WTC11 (cell line): ENCODE measurements around the gene PABPN1L. TPM values are rescaled to one million over a fixed set of nuclear protein-coding genes. Genes with fewer than 3 reads are reported as not detected.

Experiments used
- ATAC-seq: fragments of 200-7000 bp; cut with Tn5 transposase; 2 replicates; pipeline ENCODE4 v1.10.0; 2021; ENCODE audit warnings: mild to moderate bottlenecking, moderate library complexity
- CTCF ChIA-PET: fragments of 300-600 bp; sonication (Branson Sonifier 250); formaldehyde crosslinking; loops from one replicate; lab custom pipeline; 2021; ENCODE audit warnings: antibody characterized with exemption; lab: Charles Lee
- POLR2A ChIA-PET: fragments of 350-600 bp; sonication (Branson Sonifier 250); formaldehyde crosslinking; loops from one replicate; lab custom pipeline; 2021; ENCODE audit warnings: antibody characterized with exemption; lab: Charles Lee
- DNase-seq: peaks from one replicate; pipeline ENCODE4 v3.0.0; 2021; ENCODE audit warnings: low spot score
- H3K27ac Mint-ChIP-seq: 2 replicates; pipeline ENCODE4 v1.8.0; 2021; ENCODE audit warnings: mixed read lengths
- H3K27me3 Mint-ChIP-seq: 2 replicates; pipeline ENCODE4 v1.8.0; 2021; ENCODE audit warnings: low read depth, mild to moderate bottlenecking, moderate library complexity, mixed read lengths
- H3K36me3 Mint-ChIP-seq: 2 replicates; pipeline ENCODE4 v1.8.0; 2021; ENCODE audit warnings: mixed read lengths
- H3K4me1 Mint-ChIP-seq: 2 replicates; pipeline ENCODE4 v1.8.0; 2022; ENCODE audit warnings: mixed read lengths
- H3K4me3 Mint-ChIP-seq: 2 replicates; pipeline ENCODE4 v1.8.0; 2021; ENCODE audit warnings: mild to moderate bottlenecking, moderate library complexity, mixed read lengths
- H3K9me3 Mint-ChIP-seq: 2 replicates; pipeline ENCODE4 v1.8.0; 2021; ENCODE audit warnings: mixed read lengths
- ATF6 ChIP-seq: sonication (generic); formaldehyde crosslinking; IDR thresholded peaks from 2 replicates; pipeline ENCODE4 v1.8.1; 2023; ENCODE audit warnings: mild to moderate bottlenecking, missing genetic modification reagents
- CBFB ChIP-seq: sonication (generic); formaldehyde crosslinking; IDR thresholded peaks from 2 replicates; pipeline ENCODE4 v1.8.1; 2022; ENCODE audit warnings: mild to moderate bottlenecking, low read depth, missing genetic modification reagents
- GRHL2 ChIP-seq: fragments of 250-450 bp; sonication (Bioruptor Pico); IDR thresholded peaks from 2 replicates; pipeline ENCODE4 v1.8.0; 2022; ENCODE audit warnings: mild to moderate bottlenecking, moderate library complexity; ENCODE audit not compliant: insufficient replicate concordance, severe bottlenecking
- HMGXB4 ChIP-seq: sonication (generic); formaldehyde crosslinking; IDR thresholded peaks from 2 replicates; pipeline ENCODE4 v1.8.1; 2023; ENCODE audit warnings: mild to moderate bottlenecking, moderate library complexity, missing genetic modification reagents
- IRF2 ChIP-seq: sonication (generic); formaldehyde crosslinking; IDR thresholded peaks from 2 replicates; pipeline ENCODE4 v1.8.0; 2022; ENCODE audit warnings: low read depth, missing genetic modification reagents, borderline replicate concordance
- NFATC4 ChIP-seq: fragments of 250-450 bp; sonication (Bioruptor Pico); IDR thresholded peaks from 2 replicates; pipeline ENCODE4 v1.9.0; 2021; ENCODE audit warnings: mild to moderate bottlenecking
- NR1H2 ChIP-seq: sonication (generic); formaldehyde crosslinking; IDR thresholded peaks from 2 replicates; pipeline ENCODE4 v1.9.0; 2021; ENCODE audit warnings: mild to moderate bottlenecking, moderate library complexity, missing genetic modification reagents
- SOX15 ChIP-seq: fragments of 250-450 bp; sonication (Bioruptor Pico); IDR thresholded peaks from 2 replicates; pipeline ENCODE4 v1.9.0; 2021; ENCODE audit warnings: mild to moderate bottlenecking
- TEAD1 ChIP-seq: sonication (generic); formaldehyde crosslinking; IDR thresholded peaks from 2 replicates; pipeline ENCODE4 v1.8.0; 2022; ENCODE audit warnings: mild to moderate bottlenecking, missing genetic modification reagents
- USF1 ChIP-seq: sonication (generic); formaldehyde crosslinking; IDR thresholded peaks from 2 replicates; pipeline ENCODE4 v1.8.0; 2022; ENCODE audit warnings: mild to moderate bottlenecking, missing genetic modification reagents
- ZNF121 ChIP-seq: sonication (generic); formaldehyde crosslinking; IDR thresholded peaks from 2 replicates; pipeline ENCODE4 v1.8.0; 2023; ENCODE audit warnings: missing genetic modification reagents
- ZNF416 ChIP-seq: fragments of 250-450 bp; sonication (Bioruptor Pico); IDR thresholded peaks from 2 replicates; pipeline ENCODE4 v1.9.0; 2021; ENCODE audit warnings: mild to moderate bottlenecking, inconsistent platforms
- total RNA-seq: library from RNA; stranded (reverse); gene quantifications from 3 replicates; pipeline ENCODE4 v1.2.3, GENCODE V29; 2021
- TF ChIP-seq, protein P1 (sequence below): sonication (generic); formaldehyde crosslinking; IDR thresholded peaks from 2 replicates; pipeline ENCODE4 v1.8.1; 2022; ENCODE audit warnings: mild to moderate bottlenecking, missing genetic modification reagents, moderate library complexity, borderline replicate concordance
- TF ChIP-seq, protein P2 (sequence below): sonication (generic); formaldehyde crosslinking; IDR thresholded peaks from 2 replicates; pipeline ENCODE4 v1.8.1; 2022; ENCODE audit warnings: low read depth, missing genetic modification reagents, borderline replicate concordance
- TF ChIP-seq, protein P3 (sequence below): fragments of 250-450 bp; sonication (Bioruptor Pico); IDR thresholded peaks from 2 replicates; pipeline ENCODE4 v1.9.0; 2021; ENCODE audit warnings: mild to moderate bottlenecking
- TF ChIP-seq, protein P4 (sequence below): sonication (generic); formaldehyde crosslinking; IDR thresholded peaks from 2 replicates; pipeline ENCODE4 v1.8.1; 2022; ENCODE audit warnings: mild to moderate bottlenecking, moderate library complexity, missing genetic modification reagents
- TF ChIP-seq, protein P5 (sequence below): sonication (generic); formaldehyde crosslinking; IDR thresholded peaks from 2 replicates; pipeline ENCODE4 v1.8.1; 2022; ENCODE audit warnings: low read depth, mild to moderate bottlenecking, moderate library complexity, missing genetic modification reagents, borderline replicate concordance

Gene PABPN1L
- total RNA-seq, 1 experiment from 2014 or later: not detected

DNA sequence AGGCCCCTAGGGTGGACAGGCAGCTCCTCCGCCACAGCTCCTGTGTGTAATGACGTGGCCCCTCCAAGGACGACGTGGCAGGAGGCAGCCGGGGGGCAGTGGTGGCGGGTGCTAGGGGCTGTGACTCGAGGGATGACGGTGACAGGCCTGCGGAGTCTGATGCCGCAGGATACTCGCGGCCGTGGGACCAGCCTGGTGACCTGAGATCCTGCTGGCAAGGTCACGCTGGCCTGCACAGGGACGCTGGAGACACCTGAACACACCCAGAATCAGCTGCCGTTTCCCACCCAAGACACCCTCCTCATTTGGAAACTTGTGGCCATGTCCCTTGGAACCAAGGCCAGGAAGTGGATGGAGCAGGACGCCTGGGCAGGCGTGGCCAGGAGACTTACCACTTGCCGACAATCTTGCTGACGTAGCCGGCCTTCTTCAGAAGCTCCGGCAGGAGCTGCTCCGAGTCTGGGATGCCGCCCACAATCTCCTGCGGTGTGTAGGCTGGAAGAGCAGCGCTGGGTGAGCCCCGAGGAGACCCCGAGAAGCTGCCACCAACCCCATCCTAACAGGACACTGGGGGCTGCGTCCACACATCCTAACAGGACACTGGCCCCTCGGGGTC, 25.8 kb downstream of the PABPN1L start:
- Mint-ChIP-seq H3K4me3 (no peak overlapping the region), H3K4me1 (no peaks in the 10 kb centered on the region), H3K9me3 (no peaks in the 10 kb centered on the region), H3K27me3 (no peaks in the 10 kb centered on the region), H3K36me3 (peaks cover 4% of the 10 kb centered on the region), H3K27ac (no peak overlapping the region)
- ChIA-PET POLR2A (no interaction called here), CTCF (interaction anchor here (0.9 to 2.2 kb wide), 3 partner anchors 17 to 103 kb away, joined by 3 to 8 read pairs (median 4); partner anchors contain the start of genes GALNS and TRAPPC2L)
- no peak for ATAC-seq
- no peak for TF ChIP-seq USF1 (CRISPR knock-in tag)
- TF ChIP-seq, protein P1, sequence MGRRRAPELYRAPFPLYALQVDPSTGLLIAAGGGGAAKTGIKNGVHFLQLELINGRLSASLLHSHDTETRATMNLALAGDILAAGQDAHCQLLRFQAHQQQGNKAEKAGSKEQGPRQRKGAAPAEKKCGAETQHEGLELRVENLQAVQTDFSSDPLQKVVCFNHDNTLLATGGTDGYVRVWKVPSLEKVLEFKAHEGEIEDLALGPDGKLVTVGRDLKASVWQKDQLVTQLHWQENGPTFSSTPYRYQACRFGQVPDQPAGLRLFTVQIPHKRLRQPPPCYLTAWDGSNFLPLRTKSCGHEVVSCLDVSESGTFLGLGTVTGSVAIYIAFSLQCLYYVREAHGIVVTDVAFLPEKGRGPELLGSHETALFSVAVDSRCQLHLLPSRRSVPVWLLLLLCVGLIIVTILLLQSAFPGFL (CRISPR knock-in tag): no peak
- TF ChIP-seq, protein P2, sequence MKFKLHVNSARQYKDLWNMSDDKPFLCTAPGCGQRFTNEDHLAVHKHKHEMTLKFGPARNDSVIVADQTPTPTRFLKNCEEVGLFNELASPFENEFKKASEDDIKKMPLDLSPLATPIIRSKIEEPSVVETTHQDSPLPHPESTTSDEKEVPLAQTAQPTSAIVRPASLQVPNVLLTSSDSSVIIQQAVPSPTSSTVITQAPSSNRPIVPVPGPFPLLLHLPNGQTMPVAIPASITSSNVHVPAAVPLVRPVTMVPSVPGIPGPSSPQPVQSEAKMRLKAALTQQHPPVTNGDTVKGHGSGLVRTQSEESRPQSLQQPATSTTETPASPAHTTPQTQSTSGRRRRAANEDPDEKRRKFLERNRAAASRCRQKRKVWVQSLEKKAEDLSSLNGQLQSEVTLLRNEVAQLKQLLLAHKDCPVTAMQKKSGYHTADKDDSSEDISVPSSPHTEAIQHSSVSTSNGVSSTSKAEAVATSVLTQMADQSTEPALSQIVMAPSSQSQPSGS (CRISPR knock-in tag): no peak
- TF ChIP-seq NR1H2 (CRISPR knock-in tag): no peak
- no peak for TF ChIP-seq SOX15 (CRISPR knock-in tag)
- no peak for TF ChIP-seq NFATC4 (CRISPR knock-in tag)
- TF ChIP-seq ATF6 (CRISPR knock-in tag): no peak
- no peak for TF ChIP-seq ZNF416 (CRISPR knock-in tag)
- TF ChIP-seq GRHL2 (CRISPR knock-in tag): no peak
- TF ChIP-seq CBFB: no peak
- TF ChIP-seq, protein P3, sequence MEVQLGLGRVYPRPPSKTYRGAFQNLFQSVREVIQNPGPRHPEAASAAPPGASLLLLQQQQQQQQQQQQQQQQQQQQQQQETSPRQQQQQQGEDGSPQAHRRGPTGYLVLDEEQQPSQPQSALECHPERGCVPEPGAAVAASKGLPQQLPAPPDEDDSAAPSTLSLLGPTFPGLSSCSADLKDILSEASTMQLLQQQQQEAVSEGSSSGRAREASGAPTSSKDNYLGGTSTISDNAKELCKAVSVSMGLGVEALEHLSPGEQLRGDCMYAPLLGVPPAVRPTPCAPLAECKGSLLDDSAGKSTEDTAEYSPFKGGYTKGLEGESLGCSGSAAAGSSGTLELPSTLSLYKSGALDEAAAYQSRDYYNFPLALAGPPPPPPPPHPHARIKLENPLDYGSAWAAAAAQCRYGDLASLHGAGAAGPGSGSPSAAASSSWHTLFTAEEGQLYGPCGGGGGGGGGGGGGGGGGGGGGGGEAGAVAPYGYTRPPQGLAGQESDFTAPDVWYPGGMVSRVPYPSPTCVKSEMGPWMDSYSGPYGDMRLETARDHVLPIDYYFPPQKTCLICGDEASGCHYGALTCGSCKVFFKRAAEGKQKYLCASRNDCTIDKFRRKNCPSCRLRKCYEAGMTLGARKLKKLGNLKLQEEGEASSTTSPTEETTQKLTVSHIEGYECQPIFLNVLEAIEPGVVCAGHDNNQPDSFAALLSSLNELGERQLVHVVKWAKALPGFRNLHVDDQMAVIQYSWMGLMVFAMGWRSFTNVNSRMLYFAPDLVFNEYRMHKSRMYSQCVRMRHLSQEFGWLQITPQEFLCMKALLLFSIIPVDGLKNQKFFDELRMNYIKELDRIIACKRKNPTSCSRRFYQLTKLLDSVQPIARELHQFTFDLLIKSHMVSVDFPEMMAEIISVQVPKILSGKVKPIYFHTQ: no peak
- no peak for TF ChIP-seq TEAD1 (CRISPR knock-in tag)
- TF ChIP-seq, protein P4, sequence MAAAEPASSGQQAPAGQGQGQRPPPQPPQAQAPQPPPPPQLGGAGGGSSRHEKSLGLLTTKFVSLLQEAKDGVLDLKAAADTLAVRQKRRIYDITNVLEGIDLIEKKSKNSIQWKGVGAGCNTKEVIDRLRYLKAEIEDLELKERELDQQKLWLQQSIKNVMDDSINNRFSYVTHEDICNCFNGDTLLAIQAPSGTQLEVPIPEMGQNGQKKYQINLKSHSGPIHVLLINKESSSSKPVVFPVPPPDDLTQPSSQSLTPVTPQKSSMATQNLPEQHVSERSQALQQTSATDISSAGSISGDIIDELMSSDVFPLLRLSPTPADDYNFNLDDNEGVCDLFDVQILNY: no peak
- no peak for TF ChIP-seq HMGXB4
- TF ChIP-seq, protein P5, sequence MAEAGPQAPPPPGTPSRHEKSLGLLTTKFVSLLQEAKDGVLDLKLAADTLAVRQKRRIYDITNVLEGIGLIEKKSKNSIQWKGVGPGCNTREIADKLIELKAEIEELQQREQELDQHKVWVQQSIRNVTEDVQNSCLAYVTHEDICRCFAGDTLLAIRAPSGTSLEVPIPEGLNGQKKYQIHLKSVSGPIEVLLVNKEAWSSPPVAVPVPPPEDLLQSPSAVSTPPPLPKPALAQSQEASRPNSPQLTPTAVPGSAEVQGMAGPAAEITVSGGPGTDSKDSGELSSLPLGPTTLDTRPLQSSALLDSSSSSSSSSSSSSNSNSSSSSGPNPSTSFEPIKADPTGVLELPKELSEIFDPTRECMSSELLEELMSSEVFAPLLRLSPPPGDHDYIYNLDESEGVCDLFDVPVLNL (CRISPR knock-in tag): no peak
- no peak for TF ChIP-seq IRF2 (CRISPR knock-in tag)
- TF ChIP-seq ZNF121 (CRISPR knock-in tag): no peak
- no peak for DNase-seq
